Esophagus (tissue), 2 donors: Measurements from ENCODE around the gene NOTCH2. TPM values are rescaled to one million over a fixed set of nuclear protein-coding genes. Genes with fewer than 3 reads are reported as not detected.

Experiments
- H3K27ac ChIP-seq, 2 donors: one replicate each; pipeline ENCODE4 v1.5.1; 2013; ENCODE audit warnings: low read depth in 2 of 2, mild to moderate bottlenecking in 2 of 2, inconsistent platforms in 1 of 2, low read length in 1 of 2, moderate library complexity in 1 of 2
- H3K27me3 ChIP-seq, 2 donors: one replicate each; pipeline ENCODE4 v1.6.1; 2013; ENCODE audit warnings: low read length in 2 of 2, control low read depth in 1 of 2, mild to moderate bottlenecking in 1 of 2; ENCODE audit not compliant: insufficient read depth in 2 of 2, control insufficient read depth in 1 of 2
- H3K36me3 ChIP-seq, 2 donors: one replicate each; pipeline ENCODE4 v1.6.1; 2013; ENCODE audit warnings: low read length in 1 of 2; ENCODE audit not compliant: control insufficient read depth in 2 of 2, insufficient read depth in 2 of 2
- H3K4me1 ChIP-seq, 2 donors: one replicate each; pipeline ENCODE4 v1.6.1; 2013; ENCODE audit warnings: low read length in 1 of 2; ENCODE audit not compliant: control insufficient read depth in 2 of 2, insufficient read depth in 2 of 2
- H3K4me3 ChIP-seq, 2 donors: one replicate each; pipeline ENCODE4 v1.5.1; 2013; ENCODE audit warnings: low read length in 2 of 2, mild to moderate bottlenecking in 2 of 2, low read depth in 1 of 2, moderate library complexity in 1 of 2
- H3K9me3 ChIP-seq, 2 donors: one replicate each; pipeline ENCODE4 v1.6.1; 2013; ENCODE audit warnings: mild to moderate bottlenecking in 2 of 2, low read depth in 1 of 2, low read length in 1 of 2, moderate library complexity in 1 of 2; ENCODE audit not compliant: control insufficient read depth in 2 of 2, insufficient read depth in 1 of 2
- WGBS, 2 donors: extraction: QIAGEN DNeasy Blood & Tissue Kit; methylation state at CpG; one replicate each; pipeline ENCODE4 v1.1.7; 2013; 5-methylcytosine and 5-hydroxymethylcytosine counted together
- polyA plus RNA-seq, 2 donors: library from polyadenylated mRNA; stranded (reverse); fragments of 200-250 nt; gene quantifications; one replicate each; pipeline ENCODE4 v1.2.3, GENCODE V29; 2013
- donor health status: healthy with polysubstance abuse.
- donor health status: Bipolar disorder and iron deficiency.

The NOTCH2 gene
- polyA plus RNA-seq, 2 donors = 12.5 TPM

DNA sequence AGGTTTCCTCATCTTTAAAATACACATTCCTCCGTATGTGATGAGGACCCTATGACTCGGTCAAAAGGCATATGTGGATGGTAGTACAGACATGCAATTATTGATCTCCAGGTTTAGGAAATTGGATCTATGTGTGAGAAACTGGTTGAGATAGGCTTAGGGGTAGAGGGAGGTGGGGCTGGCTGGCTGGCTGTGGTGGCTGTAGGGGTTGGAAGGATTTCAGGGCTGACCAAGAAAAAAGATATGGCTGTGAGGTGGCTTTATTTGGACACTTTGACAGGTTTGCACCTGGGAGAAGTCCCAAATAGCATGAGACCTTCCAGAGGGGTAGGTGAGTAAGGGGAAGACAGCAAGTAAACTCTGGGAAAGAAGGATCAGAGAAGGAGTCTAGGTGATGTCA, 133.5 kb downstream of the NOTCH2 start:
- H3K9me3 ChIP-seq = peaks cover 0 to 4% of the 10 kb centered on the region in 2 donors
- WGBS, 2 donors = 93 to 97% methylated on average over 2 of the region's 2 CpGs
- H3K4me3 ChIP-seq = no peak overlapping the region
- H3K4me1 ChIP-seq = no peaks in the 10 kb centered on the region
- peaks cover 16 to 33% of the 10 kb centered on the region in 2 donors for H3K36me3 ChIP-seq
- no peaks in the 10 kb centered on the region for H3K27me3 ChIP-seq
- no peak overlapping the region for H3K27ac ChIP-seq

DNA sequence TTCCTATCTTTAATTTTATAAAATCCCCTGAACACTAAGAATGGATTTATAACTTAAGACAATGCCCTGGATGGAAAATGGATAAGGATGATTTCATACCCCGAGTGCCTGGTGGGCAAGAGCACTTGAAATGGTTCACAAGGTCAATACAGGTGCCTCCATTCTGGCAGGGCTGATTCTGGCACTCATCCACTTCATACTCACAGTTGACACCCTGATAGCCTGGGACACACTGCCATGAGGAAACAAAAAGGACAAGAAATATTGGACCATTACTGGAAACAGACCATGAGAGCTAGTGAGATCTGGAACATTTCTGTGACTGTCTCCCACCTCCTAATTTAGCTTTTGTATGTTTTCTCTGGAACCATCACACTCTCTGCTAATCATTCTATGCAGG, 134.1 kb downstream of the NOTCH2 start:
- 86 to 90% methylated on average over 1 of the region's 1 CpG for WGBS, 2 donors
- peaks cover 16 to 31% of the 10 kb centered on the region in 2 donors for H3K36me3 ChIP-seq
- no peaks in the 10 kb centered on the region for H3K27me3 ChIP-seq
- no peaks in the 10 kb centered on the region for H3K4me1 ChIP-seq
- no peak overlapping the region for H3K4me3 ChIP-seq
- peaks cover 0 to 2% of the 10 kb centered on the region in 2 donors for H3K9me3 ChIP-seq
- H3K27ac ChIP-seq = no peak overlapping the region

DNA sequence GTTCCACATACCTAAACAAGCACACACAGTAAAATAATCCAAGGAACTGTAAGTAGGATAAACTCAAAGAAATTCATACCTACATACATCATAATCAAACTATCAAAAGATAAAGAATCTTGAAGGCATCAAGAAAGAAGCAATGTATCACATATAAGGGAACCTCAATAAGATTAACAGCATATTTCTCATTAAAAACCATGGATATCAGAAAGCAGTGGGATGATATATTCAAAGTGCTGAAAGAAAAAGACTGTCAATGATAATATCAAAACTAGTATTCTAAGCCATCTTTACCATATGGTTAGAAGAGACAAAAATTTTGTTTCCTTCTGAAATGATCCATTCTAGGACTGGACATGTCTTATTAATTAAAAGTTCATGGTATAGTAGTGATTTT, 136.1 kb downstream of the NOTCH2 start:
- Histone ChIP-seq H3K9me3 (peaks cover 0 to 2% of the 10 kb centered on the region in 2 donors), H3K4me3 (no peak overlapping the region), H3K4me1 (no peaks in the 10 kb centered on the region), H3K27ac (no peak overlapping the region), H3K27me3 (no peaks in the 10 kb centered on the region), H3K36me3 (peaks cover 16 to 30% of the 10 kb centered on the region in 2 donors)

DNA sequence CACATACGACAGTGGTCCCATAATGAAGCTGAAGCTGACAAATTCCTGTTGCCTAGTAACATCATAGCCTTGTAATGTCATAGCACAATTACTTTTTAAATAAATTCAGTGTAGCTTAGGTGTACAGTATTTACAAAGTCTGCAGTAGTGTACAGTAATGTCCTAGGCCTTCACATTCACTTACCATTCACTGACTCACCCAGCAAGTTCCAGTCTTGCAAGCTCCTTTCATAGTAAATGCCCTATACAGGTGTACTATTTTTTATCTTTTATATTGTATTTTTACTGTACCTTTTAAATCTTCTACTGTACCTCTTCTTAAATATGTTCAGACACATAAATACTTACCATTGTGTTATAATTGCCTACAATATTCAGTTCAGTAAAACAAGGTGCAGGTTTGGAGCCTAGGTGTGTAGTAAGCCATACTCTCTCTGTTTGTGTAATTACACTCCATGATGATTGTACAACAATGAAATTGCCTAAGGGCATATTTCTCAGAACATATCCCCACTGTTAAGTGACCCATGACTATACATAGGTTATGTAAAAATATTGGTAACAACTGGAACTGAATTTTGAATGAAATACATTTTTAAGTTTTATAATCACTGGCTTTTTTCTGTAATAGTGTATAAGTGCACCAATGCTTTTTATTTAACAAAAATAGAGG, 139.7 kb downstream of the NOTCH2 start:
- WGBS, 2 donors = 91 to 96% methylated on average over 1 of the region's 1 CpG
- H3K36me3 ChIP-seq = peaks cover 26 to 29% of the 10 kb centered on the region in 2 donors

DNA sequence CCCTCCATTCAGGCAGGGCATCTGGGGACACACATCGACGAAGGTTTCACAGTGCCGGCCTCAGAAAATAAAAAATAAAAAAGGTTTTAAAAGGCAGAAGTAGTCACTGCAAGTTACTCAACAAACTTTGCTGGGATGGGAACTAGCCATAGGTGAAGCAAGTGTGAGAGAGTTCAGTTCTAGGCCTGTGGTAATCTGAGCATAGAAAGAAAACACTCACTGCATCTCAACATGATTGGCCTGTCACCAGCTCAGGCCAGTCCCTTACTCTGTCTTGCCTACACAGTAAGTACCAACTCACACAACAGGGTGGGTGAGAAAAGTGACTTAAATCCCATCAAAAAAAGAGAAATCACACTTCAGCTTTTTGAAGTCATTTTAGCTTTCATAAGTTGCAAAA, 142.9 kb downstream of the NOTCH2 start:
- Histone ChIP-seq H3K4me3 (no peak overlapping the region), H3K27ac (no peak overlapping the region), H3K36me3 (peaks cover 36 to 40% of the 10 kb centered on the region in 2 donors), H3K9me3 (no peaks in the 10 kb centered on the region), H3K4me1 (no peaks in the 10 kb centered on the region), H3K27me3 (no peaks in the 10 kb centered on the region)
- 96 to 99% methylated on average over 3 of the region's 3 CpGs for WGBS, 2 donors

More for the DNA sequence above, 139.7 kb downstream of the NOTCH2 start:
- no peaks in the 10 kb centered on the region for H3K4me1 ChIP-seq
- peaks cover 0 to 2% of the 10 kb centered on the region in 2 donors for H3K9me3 ChIP-seq
- H3K27ac ChIP-seq = no peak overlapping the region
- no peak overlapping the region for H3K4me3 ChIP-seq
- no peaks in the 10 kb centered on the region for H3K27me3 ChIP-seq

DNA sequence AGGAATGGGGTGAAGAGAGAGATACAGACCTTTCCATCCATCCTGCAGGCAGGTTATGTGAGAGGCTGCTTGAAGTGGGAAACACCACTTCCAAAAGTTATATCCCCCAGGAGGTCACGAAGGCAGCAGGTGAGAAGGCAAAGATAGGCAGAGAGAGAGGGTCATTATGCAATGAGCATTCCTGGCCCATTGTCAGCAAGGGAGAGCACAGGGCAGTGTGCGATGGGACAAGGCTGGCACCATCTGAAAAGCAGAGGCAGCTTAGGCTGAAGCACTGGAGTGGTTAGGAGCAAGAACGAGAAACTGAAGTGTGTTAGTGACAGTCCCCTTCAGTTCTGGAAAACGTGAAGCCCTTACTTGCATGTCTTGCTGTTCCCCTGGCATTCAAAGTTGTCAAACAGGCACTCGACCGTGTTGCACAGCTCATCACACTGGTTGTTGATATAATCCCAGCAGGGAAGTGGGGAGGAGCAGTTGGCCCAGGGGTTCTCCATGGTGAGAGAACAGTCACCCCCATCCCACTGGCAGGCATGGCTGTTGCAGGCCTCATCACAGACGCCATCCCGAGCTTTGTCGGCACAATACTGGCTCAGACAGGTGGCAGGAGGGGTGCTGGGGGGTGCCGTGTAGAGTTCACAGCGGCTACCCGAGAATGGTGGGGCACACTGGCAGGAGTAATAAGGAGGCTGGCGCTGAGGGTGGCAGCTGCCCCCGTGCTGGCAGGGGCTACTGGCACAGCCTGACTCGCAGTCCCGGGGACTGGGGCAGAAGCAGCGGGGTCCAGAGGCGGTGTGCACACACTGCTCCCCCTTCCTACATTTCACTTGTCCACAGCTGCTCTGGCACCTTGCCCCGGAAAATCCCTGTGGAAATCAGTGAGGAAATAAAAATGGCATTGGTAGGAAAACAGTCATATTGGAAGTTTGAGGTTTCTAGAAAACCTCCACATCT, 144.2 kb downstream of the NOTCH2 start:
- H3K4me3 ChIP-seq = no peak overlapping the region
- WGBS, 2 donors = 87 to 89% methylated on average over 19 of the region's 19 CpGs
- peaks cover 40 to 45% of the 10 kb centered on the region in 2 donors for H3K36me3 ChIP-seq
- no peak overlapping the region for H3K27ac ChIP-seq
- no peaks in the 10 kb centered on the region for H3K27me3 ChIP-seq
- no peaks in the 10 kb centered on the region for H3K9me3 ChIP-seq
- H3K4me1 ChIP-seq = no peaks in the 10 kb centered on the region

DNA sequence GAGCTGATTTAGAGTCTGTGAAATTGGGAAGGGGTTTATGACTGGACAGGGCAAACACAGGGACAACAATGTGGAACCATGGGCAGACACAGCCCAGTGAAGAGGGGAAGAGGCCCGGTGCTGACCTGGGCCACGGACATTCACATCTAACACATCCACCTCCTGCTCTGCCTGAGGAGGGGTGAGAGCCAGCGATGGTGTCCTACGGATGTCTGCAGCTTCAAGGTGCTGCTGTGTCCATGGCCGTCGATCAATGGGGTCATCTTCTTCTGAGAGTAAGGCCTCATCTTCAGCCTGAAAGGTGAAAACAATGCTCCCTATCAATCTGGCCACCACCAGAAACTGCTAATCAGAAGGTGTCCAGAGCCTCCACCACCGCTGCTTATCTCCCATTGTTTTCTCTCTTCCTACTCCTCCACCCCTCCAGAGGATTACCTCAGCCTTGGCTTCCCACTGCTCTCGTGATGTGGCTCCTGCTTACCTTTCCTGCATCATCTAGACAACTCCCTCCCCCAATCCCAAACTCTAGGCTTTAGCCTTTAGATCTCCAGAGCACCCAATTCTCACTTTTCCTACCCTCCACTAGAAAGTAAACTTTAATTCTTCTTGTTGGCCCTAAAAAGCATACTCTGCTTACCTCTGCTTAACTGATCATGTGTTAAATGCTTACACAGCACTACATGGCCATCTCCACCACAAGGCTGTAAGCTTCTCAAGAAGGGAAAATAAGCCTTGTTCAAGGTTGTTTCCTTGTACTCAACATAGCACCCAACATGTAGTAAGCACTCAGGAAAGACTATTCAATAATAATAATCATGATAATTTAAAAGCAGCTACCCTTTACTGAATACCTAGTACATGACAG, 149.1 kb downstream of the NOTCH2 start:
- no peak overlapping the region for H3K4me3 ChIP-seq
- H3K4me1 ChIP-seq = no peaks in the 10 kb centered on the region
- no peaks in the 10 kb centered on the region for H3K9me3 ChIP-seq
- H3K27ac ChIP-seq = no peak overlapping the region
- no peaks in the 10 kb centered on the region for H3K27me3 ChIP-seq
- WGBS, 2 donors = 89 to 93% methylated on average over 8 of the region's 8 CpGs
- H3K36me3 ChIP-seq = peaks cover 32 to 56% of the 10 kb centered on the region in 2 donors

DNA sequence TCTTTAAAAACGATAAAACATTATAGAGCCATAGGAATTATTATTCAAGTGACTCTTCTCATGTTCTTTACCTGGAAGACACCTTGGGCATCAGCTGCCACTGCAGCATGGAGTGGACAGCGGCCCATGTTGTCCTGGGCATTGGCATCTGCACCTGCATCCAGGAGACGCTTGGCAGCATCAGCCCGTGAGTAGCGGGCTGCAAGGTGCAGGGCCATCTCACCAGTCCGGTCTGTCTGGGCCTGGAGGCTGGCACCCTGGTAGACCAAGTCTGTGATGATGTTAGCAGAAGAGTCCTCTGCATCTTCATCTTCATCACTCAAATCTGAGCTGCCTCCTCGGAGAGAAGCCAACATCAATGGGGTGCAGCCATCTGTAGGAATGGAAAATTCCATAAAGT, 150.2 kb downstream of the NOTCH2 start:
- Histone ChIP-seq H3K4me3 (no peak overlapping the region), H3K4me1 (no peaks in the 10 kb centered on the region), H3K27ac (no peak overlapping the region), H3K9me3 (no peaks in the 10 kb centered on the region), H3K27me3 (no peaks in the 10 kb centered on the region), H3K36me3 (peaks cover 27 to 58% of the 10 kb centered on the region in 2 donors)
- WGBS, 2 donors = 91 to 94% methylated on average over 7 of the region's 7 CpGs

DNA sequence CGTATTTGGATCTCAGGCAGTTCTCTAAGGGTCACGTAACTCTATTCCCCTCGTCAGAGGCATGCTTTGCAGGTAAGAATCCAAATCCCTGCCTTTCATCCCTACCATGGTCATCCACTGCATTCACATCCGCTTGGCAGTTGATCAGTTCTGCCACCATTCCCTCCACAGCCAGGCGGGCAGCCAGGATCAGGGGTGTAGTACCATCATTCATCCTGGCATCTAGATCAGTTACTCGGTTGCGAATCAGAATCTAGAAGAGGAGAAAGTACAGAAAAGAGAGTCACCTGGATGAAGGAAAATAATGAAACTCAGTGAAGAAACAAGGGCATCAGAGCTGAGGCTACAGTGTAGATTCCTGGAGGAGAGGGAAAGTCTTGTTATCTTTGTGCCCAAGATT, 151.2 kb downstream of the NOTCH2 start:
- Histone ChIP-seq H3K4me3 (no peak overlapping the region), H3K36me3 (peaks cover 23 to 54% of the 10 kb centered on the region in 2 donors), H3K27me3 (no peaks in the 10 kb centered on the region), H3K4me1 (no peaks in the 10 kb centered on the region), H3K27ac (no peak overlapping the region), H3K9me3 (no peaks in the 10 kb centered on the region)
- WGBS, 2 donors = 94 to 98% methylated on average over 7 of the region's 7 CpGs
